Smooth muscle cell (in vitro differentiated cells): ENCODE results near the gene PRR16. TPM values are rescaled to one million over a fixed set of nuclear protein-coding genes. Genes with fewer than 3 reads are reported as not detected.

Experiments
- DNase-seq: peaks from one replicate; lab custom pipeline; 2025; ENCODE audit not compliant: unreplicated experiment; lab: John Stamatoyannopoulos, UW
- H2AFZ ChIP-seq: fragments of 200-600 bp; sonication (generic); 2 replicates; pipeline ENCODE4 v1.6.0; 2016; ENCODE audit warnings: antibody characterized with exemption, low read depth, mild to moderate bottlenecking
- H3F3A ChIP-seq: fragments of 200-600 bp; sonication (generic); 2 replicates; pipeline ENCODE4 v1.6.0; 2017; ENCODE audit warnings: antibody characterized with exemption, low read depth
- H3K27ac ChIP-seq: fragments of 200-600 bp; sonication (generic); 2 replicates; pipeline ENCODE4 v1.5.1; 2016; ENCODE audit warnings: low read depth, mild to moderate bottlenecking
- H3K27me3 ChIP-seq: fragments of 200-600 bp; sonication (generic); 2 replicates; pipeline ENCODE4 v1.6.1; 2016; ENCODE audit warnings: low read depth, mild to moderate bottlenecking
- H3K36me3 ChIP-seq: fragments of 200-600 bp; sonication (generic); 2 replicates; pipeline ENCODE4 v1.5.1; 2016; ENCODE audit warnings: low read depth
- H3K4me1 ChIP-seq: fragments of 200-600 bp; sonication (generic); 2 replicates; pipeline ENCODE4 v1.5.1; 2016; ENCODE audit warnings: low read depth
- H3K4me2 ChIP-seq: fragments of 200-600 bp; sonication (generic); 2 replicates; pipeline ENCODE4 v1.6.0; 2016; ENCODE audit warnings: mild to moderate bottlenecking
- H3K4me3 ChIP-seq: fragments of 200-600 bp; sonication (generic); 2 replicates; pipeline ENCODE4 v1.5.1; 2016; ENCODE audit warnings: mild to moderate bottlenecking
- H3K79me2 ChIP-seq: fragments of 200-600 bp; sonication (generic); 2 replicates; pipeline ENCODE4 v1.6.0; 2016; ENCODE audit warnings: low read depth, mild to moderate bottlenecking
- H3K9ac ChIP-seq: fragments of 200-600 bp; sonication (generic); 2 replicates; pipeline ENCODE4 v1.6.0; 2016; ENCODE audit warnings: low read depth
- H3K9me3 ChIP-seq: fragments of 200-600 bp; sonication (generic); replicated peaks from 2 replicates; pipeline ENCODE4 v1.5.1; 2016; ENCODE audit warnings: low read depth
- H4K20me1 ChIP-seq: fragments of 200-600 bp; sonication (generic); 2 replicates; pipeline ENCODE4 v1.6.0; 2016; ENCODE audit warnings: low read depth
- CTCF ChIP-seq: fragments of 200-600 bp; sonication (generic); IDR thresholded peaks from 2 replicates; pipeline ENCODE4 v1.5.1; 2017; ENCODE audit warnings: borderline replicate concordance, mild to moderate bottlenecking, antibody characterized with exemption; ENCODE audit not compliant: insufficient read depth, poor library complexity, severe bottlenecking
- WGBS: methylation state at CpG from one replicate; pipeline ENCODE4 v1.1.7; 2016; ENCODE audit warnings: low lambda C conversion rate; 5-methylcytosine and 5-hydroxymethylcytosine counted together
- polyA plus RNA-seq: library from polyadenylated mRNA; unstranded; fragments of >200 nt; fragmentation: Nextera tagmentation; extraction: Ambion mirVana; gene quantifications from 2 replicates; pipeline ENCODE4 v1.2.1, GENCODE V29; 2016
- total RNA-seq: library from RNA; depleted of rRNA; stranded (reverse); fragments of >200 nt; gene quantifications from 2 replicates; pipeline ENCODE4 v1.2.3, GENCODE V29; 2014

Gene PRR16
- total and polyA plus RNA-seq, 2 experiments from 2014 or later = 6.7 to 13.2 TPM

- Histone ChIP-seq H3K4me1 (no peaks in the 10 kb centered on the region), H3K79me2 (no peaks in the 10 kb centered on the region), H3F3A (no peaks in the 10 kb centered on the region), H3K9ac (no peak overlapping the region), H3K36me3 (no peaks in the 10 kb centered on the region), H3K9me3 (no peaks in the 10 kb centered on the region), H3K4me3 (no peak overlapping the region), H4K20me1 (no peaks in the 10 kb centered on the region), H3K4me2 (no peak overlapping the region), H2AFZ (no peak overlapping the region), H3K27me3 (no peaks in the 10 kb centered on the region), H3K27ac (no peak overlapping the region)
- DNase-seq = no peak
- no peak for TF ChIP-seq CTCF
These were observed 33.5 kb upstream of the PRR16 start for GRCh38 chr5:120430572-120430971.

GRCh38 chr5:120432861-120433260 lies 31.2 kb upstream of the PRR16 start:
- no peak overlapping the region for H3K27ac ChIP-seq
- no peaks in the 10 kb centered on the region for H3K27me3 ChIP-seq
- no peaks in the 10 kb centered on the region for H3K79me2 ChIP-seq
- H3K4me1 ChIP-seq = no peaks in the 10 kb centered on the region
- no peak overlapping the region for H3K4me3 ChIP-seq
- H3K9ac ChIP-seq = no peak overlapping the region
- no peak for TF ChIP-seq CTCF
- H3K36me3 ChIP-seq = no peaks in the 10 kb centered on the region
- H3K9me3 ChIP-seq = no peaks in the 10 kb centered on the region
- H4K20me1 ChIP-seq = no peaks in the 10 kb centered on the region
- H3F3A ChIP-seq = no peaks in the 10 kb centered on the region
- no peak for DNase-seq
- H2AFZ ChIP-seq = no peak overlapping the region
- H3K4me2 ChIP-seq = no peak overlapping the region

- H3F3A ChIP-seq = no peaks in the 10 kb centered on the region
- no peak overlapping the region for H3K27ac ChIP-seq
- no peaks in the 10 kb centered on the region for H4K20me1 ChIP-seq
- H3K36me3 ChIP-seq = no peaks in the 10 kb centered on the region
- no peak overlapping the region for H3K9ac ChIP-seq
- DNase-seq = no peak
- TF ChIP-seq CTCF = no peak
- H3K9me3 ChIP-seq = no peaks in the 10 kb centered on the region
- no peaks in the 10 kb centered on the region for H3K27me3 ChIP-seq
- H3K79me2 ChIP-seq = no peaks in the 10 kb centered on the region
- no peak overlapping the region for H3K4me2 ChIP-seq
- H2AFZ ChIP-seq = no peak overlapping the region
- 98% methylated on average over 2 of the region's 2 CpGs for WGBS
- no peaks in the 10 kb centered on the region for H3K4me1 ChIP-seq
- H3K4me3 ChIP-seq = no peak overlapping the region
These were observed 29.0 kb upstream of the PRR16 start for GRCh38 chr5:120435129-120435528.

- 43% methylated on average over 1 of the region's 1 CpG for WGBS
- Histone ChIP-seq H3F3A (no peaks in the 10 kb centered on the region), H4K20me1 (no peaks in the 10 kb centered on the region), H3K27me3 (no peaks in the 10 kb centered on the region), H3K27ac (no peak overlapping the region), H3K4me1 (no peaks in the 10 kb centered on the region), H3K36me3 (no peaks in the 10 kb centered on the region), H3K4me2 (no peak overlapping the region), H3K9me3 (no peaks in the 10 kb centered on the region), H3K9ac (no peak overlapping the region), H3K79me2 (no peaks in the 10 kb centered on the region), H2AFZ (peak overlapping the region; percentile 10), H3K4me3 (no peak overlapping the region)
- no peak for TF ChIP-seq CTCF
- no peak for DNase-seq
These were observed 27.1 kb upstream of the PRR16 start for GRCh38 chr5:120436996-120437395.
